Spleen (tissue), 7 donors: ENCODE results near the gene UQCRC2.

Source experiments
- POLR2AphosphoS5 ChIP-seq, 3 donors: sonication (generic); formaldehyde crosslinking; IDR thresholded peaks; one replicate each; pipeline ENCODE4 v1.5.1; 2017; ENCODE audit warnings: antibody characterized with exemption in 3 of 3
- TF ChIP-seq, protein P1 (sequence below), 11 experiments: fragments of 200-600 bp in 7 of 11; fragments of 450-650 bp in 4 of 11; sonication (generic) in 4 of 11; IDR thresholded peaks in 8 of 11; conservative IDR thresholded peaks in 3 of 11; 1 replicate in 7 of 11; 2 replicates in 4 of 11; pipeline versions ENCODE4 v1.4.0 to v1.8.0; 2016 to 2021; ENCODE audit warnings: antibody characterized with exemption in 11 of 11, inconsistent platforms in 4 of 11, mild to moderate bottlenecking in 1 of 11
- donor health status: DM: no; HTN: no; CAD: no; lungs with moderate emphysema.
- donor health status: DM: no; HTN: no; CAD: no.
- donor health status: DM: no; HTN: no; CAD: no.

DNA sequence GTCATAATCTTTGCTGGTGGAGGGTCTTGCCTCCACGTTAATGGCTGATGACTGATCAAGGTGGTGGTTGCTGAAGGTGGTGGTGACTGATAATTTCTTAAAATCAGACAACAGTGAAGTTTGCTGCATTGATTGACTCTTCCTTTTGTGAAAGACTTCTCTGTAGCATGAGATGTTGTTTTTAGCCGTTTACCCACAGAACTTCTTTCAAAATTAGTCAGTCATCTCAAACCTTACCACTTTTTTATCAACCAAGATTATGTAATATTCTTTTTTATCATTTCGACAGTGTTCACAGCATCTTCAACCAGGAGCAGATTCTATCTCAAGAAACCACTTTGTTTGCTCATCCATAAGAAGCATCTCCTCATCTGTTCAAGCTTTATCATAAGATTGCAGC is 5.9 kb downstream of the UQCRC2 start:
- no peak for TF ChIP-seq POLR2AphosphoS5 (IDR thresholded peaks at IDR 0.05)
- TF ChIP-seq, protein P1, sequence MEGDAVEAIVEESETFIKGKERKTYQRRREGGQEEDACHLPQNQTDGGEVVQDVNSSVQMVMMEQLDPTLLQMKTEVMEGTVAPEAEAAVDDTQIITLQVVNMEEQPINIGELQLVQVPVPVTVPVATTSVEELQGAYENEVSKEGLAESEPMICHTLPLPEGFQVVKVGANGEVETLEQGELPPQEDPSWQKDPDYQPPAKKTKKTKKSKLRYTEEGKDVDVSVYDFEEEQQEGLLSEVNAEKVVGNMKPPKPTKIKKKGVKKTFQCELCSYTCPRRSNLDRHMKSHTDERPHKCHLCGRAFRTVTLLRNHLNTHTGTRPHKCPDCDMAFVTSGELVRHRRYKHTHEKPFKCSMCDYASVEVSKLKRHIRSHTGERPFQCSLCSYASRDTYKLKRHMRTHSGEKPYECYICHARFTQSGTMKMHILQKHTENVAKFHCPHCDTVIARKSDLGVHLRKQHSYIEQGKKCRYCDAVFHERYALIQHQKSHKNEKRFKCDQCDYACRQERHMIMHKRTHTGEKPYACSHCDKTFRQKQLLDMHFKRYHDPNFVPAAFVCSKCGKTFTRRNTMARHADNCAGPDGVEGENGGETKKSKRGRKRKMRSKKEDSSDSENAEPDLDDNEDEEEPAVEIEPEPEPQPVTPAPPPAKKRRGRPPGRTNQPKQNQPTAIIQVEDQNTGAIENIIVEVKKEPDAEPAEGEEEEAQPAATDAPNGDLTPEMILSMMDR (IDR thresholded peaks at IDR 0.05 in 8 of 11, conservative IDR thresholded peaks at IDR 0.05 in 3 of 11) = no peak
